VCaP (cell line): Measurements from ENCODE around the gene CDH4.

ENCODE experiments used
- H3K27ac ChIP-seq: fragments of 450-650 bp; 2 replicates; pipeline ENCODE4 v1.5.1; 2017
- CTCF ChIP-seq: fragments of 450-650 bp; conservative IDR thresholded peaks from 2 replicates; pipeline ENCODE4 v1.5.1; 2017; ENCODE audit warnings: mild to moderate bottlenecking, moderate library complexity

CDH4 gene

GRCh38 chr20:61631751-61632150, 379.7 kb downstream of the CDH4 start:
- no peak overlapping the region for H3K27ac ChIP-seq

DNA sequence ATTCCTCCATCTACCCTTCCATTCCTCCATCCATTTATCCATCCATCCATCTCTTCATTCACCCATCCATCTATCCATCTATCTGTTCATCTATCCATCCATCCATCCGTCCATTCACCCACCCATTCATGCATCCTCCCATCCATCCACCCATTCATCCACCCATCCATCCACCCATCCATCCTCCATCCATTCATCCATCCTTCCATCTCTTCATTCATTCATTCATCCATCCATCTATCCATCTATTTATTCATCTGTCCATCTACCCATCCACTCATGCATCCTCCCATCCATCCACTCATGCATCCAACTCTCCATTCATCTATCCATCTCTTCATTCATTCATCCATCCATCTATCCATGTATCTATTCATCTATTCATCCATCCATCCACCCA, 380.9 kb downstream of the CDH4 start:
- no peak overlapping the region for H3K27ac ChIP-seq
- no peak for TF ChIP-seq CTCF

More at GRCh38 chr20:61631751-61632150, 379.7 kb downstream of the CDH4 start:
- TF ChIP-seq CTCF = no peak

DNA sequence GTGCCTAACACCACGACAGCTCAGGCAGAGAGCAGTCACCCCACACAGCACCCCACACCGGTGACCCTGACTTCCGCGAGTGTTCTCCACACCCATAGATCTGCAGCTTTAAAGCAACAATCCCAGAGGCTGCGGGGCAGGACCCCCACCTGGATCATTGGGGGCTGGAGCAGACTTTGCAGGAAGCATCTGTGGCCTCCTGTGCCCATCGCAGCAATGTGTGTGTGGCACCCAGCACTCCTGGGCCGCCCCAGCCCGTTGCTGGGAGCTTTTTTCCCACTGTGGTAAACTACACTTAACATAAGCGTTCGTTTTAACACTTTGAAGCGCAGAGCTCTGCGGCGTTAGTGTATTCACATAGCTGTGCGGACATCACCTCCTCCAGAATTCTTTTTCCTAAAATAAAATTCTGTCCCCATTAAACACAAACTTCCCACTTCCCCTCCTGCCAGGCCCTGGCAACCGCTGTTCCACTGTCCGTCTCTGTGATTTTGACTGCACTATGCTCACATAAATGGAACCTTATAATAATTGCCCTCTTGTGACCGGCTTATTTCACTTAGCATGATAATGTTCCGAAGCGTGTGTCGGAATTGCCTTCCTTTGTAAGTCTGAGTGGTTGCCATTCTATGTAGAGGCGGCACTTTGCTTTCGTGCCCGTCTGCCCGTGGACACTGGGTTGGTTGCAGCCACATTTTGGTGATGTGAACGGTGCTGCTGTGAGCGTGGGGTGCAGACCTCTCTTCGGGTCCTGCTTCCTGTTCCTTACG, 382.5 kb downstream of the CDH4 start:
- no peak for TF ChIP-seq CTCF
- no peak overlapping the region for H3K27ac ChIP-seq

DNA sequence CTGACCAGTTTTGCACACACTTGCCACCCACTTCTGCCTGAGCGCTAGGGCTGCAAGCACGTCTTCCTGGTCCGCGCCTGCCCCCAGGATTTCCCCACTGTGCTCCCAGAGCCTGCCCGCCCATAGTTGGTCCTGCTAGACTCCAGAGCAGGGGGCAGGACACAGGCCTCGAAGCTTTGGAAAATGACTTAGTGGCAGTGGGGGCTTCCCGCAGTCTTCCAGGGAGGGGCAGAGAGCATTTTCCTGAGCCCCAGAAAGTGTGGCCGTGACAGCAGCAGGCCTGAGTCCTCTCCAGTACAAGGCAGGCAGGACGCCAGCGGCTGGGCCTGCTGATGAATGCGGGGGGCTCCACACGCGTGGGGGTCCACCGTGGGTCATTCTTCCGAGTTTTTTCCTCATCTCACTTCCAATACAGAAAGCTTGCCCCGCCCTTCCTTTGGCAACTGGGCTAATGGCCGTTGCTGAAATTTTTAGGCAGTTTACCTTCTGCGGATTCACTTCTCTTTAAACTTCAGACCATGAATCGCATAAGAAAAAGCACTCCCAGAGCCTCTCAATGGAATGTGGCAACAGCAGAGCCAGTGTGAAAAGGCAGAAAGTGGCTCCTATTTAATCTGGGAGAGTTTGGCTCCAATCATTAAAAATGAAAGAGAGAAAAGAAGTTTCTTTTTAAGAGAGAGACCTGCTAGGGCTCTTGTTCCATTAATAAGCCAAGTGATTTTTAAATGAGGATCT, 383.8 kb downstream of the CDH4 start:
- no peak for TF ChIP-seq CTCF
- no peak overlapping the region for H3K27ac ChIP-seq

GRCh38 chr20:61636531-61637116, 384.6 kb downstream of the CDH4 start:
- H3K27ac ChIP-seq = no peak overlapping the region
- no peak for TF ChIP-seq CTCF

DNA sequence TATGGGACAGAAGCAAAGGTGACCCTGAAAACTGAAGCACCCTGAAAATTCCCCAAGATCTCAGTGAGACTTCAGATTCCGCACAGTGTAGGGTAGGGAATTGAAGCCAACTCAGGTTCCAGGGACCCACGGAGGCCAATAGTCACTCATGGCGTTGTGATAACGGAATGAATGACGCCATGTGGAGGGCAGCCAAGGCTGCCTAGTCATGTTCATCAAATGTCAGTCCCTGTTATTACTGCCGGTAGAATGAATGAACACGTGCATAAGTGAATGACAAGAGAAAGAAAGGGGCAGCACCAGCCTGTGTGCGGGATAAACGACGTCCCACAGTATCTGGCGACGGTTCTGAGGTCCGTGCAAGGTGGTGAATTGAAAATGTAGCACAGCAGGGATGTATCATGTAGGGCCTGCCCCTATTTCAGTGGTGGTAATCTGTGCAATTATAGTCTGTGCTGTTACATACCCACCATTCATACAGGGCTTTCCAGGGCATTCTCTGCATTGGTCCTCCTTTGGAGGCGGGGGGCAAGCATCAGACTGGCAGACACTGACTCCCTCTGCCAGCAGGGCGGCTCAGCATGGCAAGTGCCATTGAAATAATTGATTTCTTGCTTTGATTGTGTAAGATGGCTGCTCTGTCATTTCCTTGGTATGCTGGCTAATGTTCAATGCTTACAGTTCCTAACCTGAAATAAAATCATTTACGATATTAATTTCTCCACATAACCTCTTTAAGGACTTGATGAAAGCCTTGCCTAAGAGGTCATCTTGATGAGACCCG, 386.9 kb downstream of the CDH4 start:
- TF ChIP-seq CTCF = 0 out of 2 replicates have a peak, but pooled peaks have one; percentile 13
- H3K27ac ChIP-seq = no peak overlapping the region
